Progenitor cell of endocrine pancreas (in vitro differentiated cells): Measurements from ENCODE around the gene SLCO1A2. TPM values are rescaled to one million over a fixed set of nuclear protein-coding genes. Genes with fewer than 3 reads are reported as not detected.
A peak's percentile ranks its signal among the peaks of the same experiment; 100 is the strongest.

ENCODE experiments used
- DNase-seq: peaks from one replicate; pipeline ENCODE4 v3.0.0; 2021; ENCODE audit warnings: low spot score; ENCODE audit not compliant: unreplicated experiment
- H3K27ac Mint-ChIP-seq: 2 replicates; pipeline ENCODE4 v1.8.0; 2021; ENCODE audit warnings: mild to moderate bottlenecking, moderate library complexity, mixed read lengths
- H3K27me3 Mint-ChIP-seq: 2 replicates; pipeline ENCODE4 v1.8.0; 2021; ENCODE audit warnings: mixed read lengths
- H3K36me3 Mint-ChIP-seq: 2 replicates; pipeline ENCODE4 v1.8.0; 2022; ENCODE audit warnings: mixed read lengths; ENCODE audit not compliant: insufficient read depth
- H3K4me1 Mint-ChIP-seq: 2 replicates; pipeline ENCODE4 v1.8.0; 2021; ENCODE audit warnings: low read depth, mixed read lengths
- H3K4me3 Mint-ChIP-seq: 2 replicates; pipeline ENCODE4 v1.8.0; 2021; ENCODE audit warnings: low read depth, mild to moderate bottlenecking, moderate library complexity, mixed read lengths
- H3K9me3 Mint-ChIP-seq: 2 replicates; pipeline ENCODE4 v1.8.0; 2021; ENCODE audit warnings: low read depth, mixed read lengths
- total RNA-seq: library from RNA; stranded (reverse); gene quantifications from 2 replicates; pipeline ENCODE4 v1.2.1, GENCODE V29; 2021
- TF ChIP-seq, protein P1 (sequence below): fragments of 200-600 bp; sonication (generic); IDR thresholded peaks from one replicate; pipeline ENCODE4 v1.5.0; 2021; ENCODE audit warnings: antibody characterized with exemption, mild to moderate bottlenecking; ENCODE audit not compliant: unreplicated experiment

SLCO1A2 gene
- total RNA-seq, 1 donor from 2014 or later = 14.1 TPM

DNA sequence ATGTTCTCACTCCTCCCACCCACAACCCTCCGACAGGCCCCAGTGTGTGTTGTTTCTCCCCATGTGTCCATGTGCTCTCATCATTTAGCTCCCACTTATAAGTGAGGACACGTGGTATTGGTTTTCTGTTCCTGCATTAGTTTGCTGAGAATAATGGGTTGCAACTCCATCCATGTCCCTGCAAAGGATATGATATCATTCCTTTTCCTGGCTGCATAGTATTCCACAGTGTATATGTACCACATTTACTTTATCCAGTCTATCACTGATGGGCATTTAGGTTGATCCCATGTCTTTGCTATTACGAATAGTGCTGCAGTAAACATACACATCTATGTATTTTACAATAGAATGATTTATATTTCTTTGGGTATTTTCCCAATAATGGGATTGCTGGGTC lies 77.5 kb downstream of the SLCO1A2 start:
- no peak for DNase-seq
- H3K4me1 Mint-ChIP-seq = no peaks in the 10 kb centered on the region
- H3K27me3 Mint-ChIP-seq = no peaks in the 10 kb centered on the region
- H3K36me3 Mint-ChIP-seq = peaks cover 7% of the 10 kb centered on the region
- H3K9me3 Mint-ChIP-seq = peaks cover 35% of the 10 kb centered on the region
- TF ChIP-seq, protein P1, sequence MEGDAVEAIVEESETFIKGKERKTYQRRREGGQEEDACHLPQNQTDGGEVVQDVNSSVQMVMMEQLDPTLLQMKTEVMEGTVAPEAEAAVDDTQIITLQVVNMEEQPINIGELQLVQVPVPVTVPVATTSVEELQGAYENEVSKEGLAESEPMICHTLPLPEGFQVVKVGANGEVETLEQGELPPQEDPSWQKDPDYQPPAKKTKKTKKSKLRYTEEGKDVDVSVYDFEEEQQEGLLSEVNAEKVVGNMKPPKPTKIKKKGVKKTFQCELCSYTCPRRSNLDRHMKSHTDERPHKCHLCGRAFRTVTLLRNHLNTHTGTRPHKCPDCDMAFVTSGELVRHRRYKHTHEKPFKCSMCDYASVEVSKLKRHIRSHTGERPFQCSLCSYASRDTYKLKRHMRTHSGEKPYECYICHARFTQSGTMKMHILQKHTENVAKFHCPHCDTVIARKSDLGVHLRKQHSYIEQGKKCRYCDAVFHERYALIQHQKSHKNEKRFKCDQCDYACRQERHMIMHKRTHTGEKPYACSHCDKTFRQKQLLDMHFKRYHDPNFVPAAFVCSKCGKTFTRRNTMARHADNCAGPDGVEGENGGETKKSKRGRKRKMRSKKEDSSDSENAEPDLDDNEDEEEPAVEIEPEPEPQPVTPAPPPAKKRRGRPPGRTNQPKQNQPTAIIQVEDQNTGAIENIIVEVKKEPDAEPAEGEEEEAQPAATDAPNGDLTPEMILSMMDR = no peak
- no peak overlapping the region for H3K27ac Mint-ChIP-seq
- no peak overlapping the region for H3K4me3 Mint-ChIP-seq

DNA sequence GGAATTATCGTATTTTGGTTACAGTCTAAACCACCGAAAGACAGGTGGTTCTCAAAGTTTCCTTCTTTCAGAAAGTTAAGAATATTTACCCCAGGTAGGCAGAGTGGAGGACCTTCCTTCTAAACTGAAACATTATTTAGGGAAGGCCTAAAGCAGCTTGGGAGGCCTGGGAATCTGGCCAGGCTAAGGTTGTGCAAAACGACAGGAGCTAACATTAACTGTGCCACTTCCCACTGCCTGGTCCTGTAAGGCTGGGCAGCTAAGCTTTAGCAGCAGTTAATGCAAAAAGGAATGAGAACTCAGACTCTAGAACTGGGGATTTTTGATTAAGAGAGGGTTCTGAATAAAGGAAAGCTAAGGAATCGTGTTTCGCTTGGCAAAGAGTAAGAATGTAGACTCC lies 82.6 kb downstream of the SLCO1A2 start:
- no peaks in the 10 kb centered on the region for H3K27me3 Mint-ChIP-seq
- H3K36me3 Mint-ChIP-seq = no peaks in the 10 kb centered on the region
- peaks cover 1% of the 10 kb centered on the region for H3K9me3 Mint-ChIP-seq
- peaks cover 6% of the 10 kb centered on the region for H3K4me1 Mint-ChIP-seq
- no peak for DNase-seq
- TF ChIP-seq, protein P1 = no peak
- no peak overlapping the region for H3K27ac Mint-ChIP-seq
- no peak overlapping the region for H3K4me3 Mint-ChIP-seq

DNA sequence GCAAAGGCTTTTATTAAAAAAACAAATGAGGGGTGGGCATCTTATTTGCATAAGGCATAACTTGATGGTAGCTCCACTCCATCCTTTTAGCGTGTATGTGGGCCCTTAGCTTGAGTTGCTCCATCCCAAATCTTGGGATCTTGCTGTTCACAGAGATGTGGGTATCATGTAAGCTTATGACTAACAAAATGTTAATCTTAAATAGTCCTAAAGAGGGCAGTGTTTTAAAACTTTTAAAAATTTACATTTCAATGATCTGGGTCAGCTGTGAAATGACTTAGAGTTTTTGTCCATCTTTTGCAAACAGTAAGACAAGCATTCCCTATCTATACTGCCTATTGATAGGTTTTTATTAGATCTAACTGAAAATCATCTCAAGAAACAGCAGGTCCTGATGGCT lies 86.0 kb downstream of the SLCO1A2 start:
- peaks cover 2% of the 10 kb centered on the region for H3K9me3 Mint-ChIP-seq
- no peaks in the 10 kb centered on the region for H3K27me3 Mint-ChIP-seq
- no peak for DNase-seq
- H3K4me3 Mint-ChIP-seq = no peak overlapping the region
- H3K4me1 Mint-ChIP-seq = peaks cover 6% of the 10 kb centered on the region
- TF ChIP-seq, protein P1 = peak; percentile 46
- H3K27ac Mint-ChIP-seq = no peak overlapping the region
- H3K36me3 Mint-ChIP-seq = no peaks in the 10 kb centered on the region

DNA sequence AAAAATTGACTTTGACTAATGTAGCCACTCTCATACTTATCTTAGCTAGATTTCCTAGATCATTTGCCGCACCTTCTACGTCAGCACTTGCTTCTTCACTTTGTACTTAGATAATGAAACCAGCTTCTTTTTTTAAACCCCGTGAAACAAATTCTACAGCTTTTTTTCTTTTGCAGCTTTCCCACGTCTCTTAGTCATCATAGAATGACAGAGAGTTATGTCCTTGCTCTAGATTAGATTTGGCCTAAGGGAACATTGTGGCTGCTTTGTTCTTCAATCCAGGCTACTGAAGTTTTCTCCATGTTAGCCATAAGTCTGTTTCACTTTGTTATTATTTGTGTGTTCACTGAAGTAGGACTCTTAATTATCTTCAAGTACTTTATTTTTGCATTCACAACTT lies 94.9 kb downstream of the SLCO1A2 start:
- TF ChIP-seq, protein P1 = no peak
- peaks cover 14% of the 10 kb centered on the region for H3K9me3 Mint-ChIP-seq
- H3K4me3 Mint-ChIP-seq = no peak overlapping the region
- no peaks in the 10 kb centered on the region for H3K36me3 Mint-ChIP-seq
- H3K27ac Mint-ChIP-seq = no peak overlapping the region
- DNase-seq = no peak
- no peaks in the 10 kb centered on the region for H3K4me1 Mint-ChIP-seq
- H3K27me3 Mint-ChIP-seq = no peaks in the 10 kb centered on the region

DNA sequence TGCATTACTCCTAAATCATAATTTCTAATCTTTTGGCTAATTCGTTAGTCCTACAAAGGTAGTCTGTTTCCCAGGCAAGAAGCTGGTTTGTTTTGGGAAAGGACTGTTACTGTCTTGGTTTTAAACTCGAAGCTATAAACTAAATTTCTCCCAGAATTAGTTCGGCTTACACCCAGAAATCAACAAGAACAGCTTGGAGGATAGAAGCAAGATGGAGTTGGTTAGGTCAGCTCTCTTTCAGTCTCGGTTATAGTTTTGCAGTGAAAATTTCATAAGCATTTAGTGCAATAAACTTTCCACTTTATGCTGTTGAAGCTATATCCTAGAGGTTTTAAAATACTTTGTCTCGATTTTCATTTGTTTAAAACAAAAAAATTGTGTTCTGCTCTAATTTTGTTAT lies 100.3 kb downstream of the SLCO1A2 start:
- Mint-ChIP-seq H3K27ac (no peak overlapping the region), H3K36me3 (peaks cover 3% of the 10 kb centered on the region), H3K4me3 (no peak overlapping the region), H3K27me3 (no peaks in the 10 kb centered on the region), H3K4me1 (no peaks in the 10 kb centered on the region), H3K9me3 (no peaks in the 10 kb centered on the region)
- TF ChIP-seq, protein P1 = no peak
- DNase-seq = no peak
